Brain microvascular endothelial cell (primary cell): ENCODE data around the gene MAPK8IP2.
A peak's percentile ranks its signal among the peaks of the same experiment; 100 is the strongest.
"Not testable (repeated sequence)": the region's sequence is repeated elsewhere in the genome, so short reads cannot be mapped to it uniquely, and the experiment has no call there.

Source experiments
- DNase-seq: peaks from one replicate; pipeline ENCODE4 v3.0.0-alpha.2; 2020
- H3K27ac ChIP-seq: fragments of 250-450 bp; sonication (Bioruptor Pico); 2 replicates; pipeline ENCODE4 v1.5.1; 2020; ENCODE audit warnings: mild to moderate bottlenecking, moderate library complexity
- H3K27me3 ChIP-seq: fragments of 250-450 bp; sonication (Bioruptor Pico); replicated peaks from 2 replicates; pipeline ENCODE4 v1.5.1; 2020; ENCODE audit warnings: mild to moderate bottlenecking
- H3K36me3 ChIP-seq: fragments of 250-450 bp; sonication (Bioruptor Pico); replicated peaks from 2 replicates; pipeline ENCODE4 v1.5.1; 2020; ENCODE audit warnings: mild to moderate bottlenecking
- H3K4me3 ChIP-seq: 2 replicates; pipeline ENCODE4 v1.5.1; 2011; ENCODE audit warnings: low read depth, mild to moderate bottlenecking, control low read depth, low read length, moderate library complexity
- CTCF ChIP-seq: IDR thresholded peaks from 2 replicates; pipeline ENCODE4 v1.5.1; 2011; ENCODE audit warnings: low read depth, mild to moderate bottlenecking, moderate library complexity, low read length, control low read depth, inconsistent platforms; ENCODE audit errors: missing control alignments
- in situ Hi-C: cut with HindIII; loops from 2 replicates; pipeline ENCODE4 v1.10.0; 2017; ENCODE audit warnings: low sequenced_read_pairs, low pct_ligation_motif_present

MAPK8IP2 gene

DNA sequence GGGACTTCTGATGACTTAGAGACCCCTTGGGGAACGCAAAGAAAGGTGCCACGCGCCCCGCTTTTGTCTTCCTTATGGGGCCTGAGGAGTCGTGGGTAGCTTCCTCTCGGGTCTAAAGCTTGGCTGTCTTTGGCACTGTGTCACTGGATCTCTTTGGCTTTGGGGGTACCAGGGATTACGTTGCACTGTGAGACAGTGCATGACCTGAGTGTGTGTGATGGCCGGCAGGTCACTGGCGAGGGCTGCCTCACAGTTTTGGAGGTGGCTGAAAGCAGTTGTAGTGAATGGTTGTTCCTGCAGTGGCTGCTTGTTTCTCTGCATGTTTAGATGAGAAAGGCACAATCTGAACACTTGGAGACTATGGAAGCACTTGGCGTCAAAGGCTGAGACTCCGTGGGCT is 33.2 kb downstream of the MAPK8IP2 start:
- Histone ChIP-seq H3K27me3 (no peaks in the 10 kb centered on the region), H3K4me3 (no peak overlapping the region), H3K36me3 (no peaks in the 10 kb centered on the region), H3K27ac (no peak overlapping the region)
- TF ChIP-seq CTCF, result no peak
- DNase-seq, result no peak
- in situ Hi-C loops, result no loop called here

GRCh38 chr22:50635591-50635990 is 35.0 kb downstream of the MAPK8IP2 start:
- DNase-seq, result no peak
- Histone ChIP-seq H3K4me3 (no peak overlapping the region), H3K27ac (no peak overlapping the region), H3K27me3 (no peaks in the 10 kb centered on the region), H3K36me3 (no peaks in the 10 kb centered on the region)
- no peak for TF ChIP-seq CTCF
- in situ Hi-C loops, result no loop called here

GRCh38 chr22:50640296-50640695 is 39.7 kb downstream of the MAPK8IP2 start:
- DNase-seq, in situ Hi-C loops, H3K36me3 ChIP-seq, H3K27ac ChIP-seq, H3K4me3 ChIP-seq: not testable (repeated sequence)
- peaks cover 14% of the 10 kb centered on the region for H3K27me3 ChIP-seq

DNA sequence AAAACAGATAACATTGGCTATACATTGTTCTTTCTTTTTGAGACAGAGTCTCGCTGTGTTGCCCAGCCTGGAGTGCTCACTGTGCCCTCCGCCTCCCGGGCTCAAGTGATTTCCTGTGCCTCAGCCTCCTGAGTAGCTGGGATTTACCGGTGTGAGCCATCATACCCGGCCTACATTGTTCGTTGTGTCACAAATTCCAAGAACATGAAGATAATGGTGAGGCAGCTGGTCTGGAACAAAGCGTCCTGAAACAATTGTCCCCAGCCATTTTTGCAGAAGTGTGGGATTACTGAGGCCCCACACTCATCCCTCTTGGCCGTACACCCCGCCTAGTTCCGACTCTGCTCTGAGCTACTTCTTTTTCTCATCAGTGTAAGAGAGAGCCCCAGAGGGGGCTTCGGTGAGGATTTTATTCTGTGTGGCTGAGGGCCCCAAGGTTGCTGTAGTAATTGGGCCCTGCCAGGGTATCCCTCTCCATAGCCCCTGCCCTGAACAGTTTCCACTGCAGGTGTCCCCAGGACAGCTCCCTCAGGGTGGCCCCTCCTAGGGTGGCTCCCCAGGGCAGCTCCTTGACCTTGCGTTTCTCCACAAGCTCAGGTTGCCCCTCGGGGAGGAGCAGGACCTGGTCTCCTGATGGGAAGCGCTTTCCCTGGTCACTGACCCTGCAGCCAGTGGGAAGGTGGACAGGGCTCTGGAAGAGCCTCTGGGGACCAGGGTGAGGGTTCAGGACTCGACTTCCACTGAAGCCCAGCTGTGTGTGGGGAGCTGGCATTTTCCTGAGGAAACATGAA is 40.5 kb downstream of the MAPK8IP2 start:
- H3K27ac ChIP-seq, result no peak overlapping the region
- peaks cover 14% of the 10 kb centered on the region for H3K27me3 ChIP-seq
- no peaks in the 10 kb centered on the region for H3K36me3 ChIP-seq
- in situ Hi-C loops, result no loop called here
- TF ChIP-seq CTCF, result no peak
- no peak for DNase-seq
- H3K4me3 ChIP-seq, result no peak overlapping the region

DNA sequence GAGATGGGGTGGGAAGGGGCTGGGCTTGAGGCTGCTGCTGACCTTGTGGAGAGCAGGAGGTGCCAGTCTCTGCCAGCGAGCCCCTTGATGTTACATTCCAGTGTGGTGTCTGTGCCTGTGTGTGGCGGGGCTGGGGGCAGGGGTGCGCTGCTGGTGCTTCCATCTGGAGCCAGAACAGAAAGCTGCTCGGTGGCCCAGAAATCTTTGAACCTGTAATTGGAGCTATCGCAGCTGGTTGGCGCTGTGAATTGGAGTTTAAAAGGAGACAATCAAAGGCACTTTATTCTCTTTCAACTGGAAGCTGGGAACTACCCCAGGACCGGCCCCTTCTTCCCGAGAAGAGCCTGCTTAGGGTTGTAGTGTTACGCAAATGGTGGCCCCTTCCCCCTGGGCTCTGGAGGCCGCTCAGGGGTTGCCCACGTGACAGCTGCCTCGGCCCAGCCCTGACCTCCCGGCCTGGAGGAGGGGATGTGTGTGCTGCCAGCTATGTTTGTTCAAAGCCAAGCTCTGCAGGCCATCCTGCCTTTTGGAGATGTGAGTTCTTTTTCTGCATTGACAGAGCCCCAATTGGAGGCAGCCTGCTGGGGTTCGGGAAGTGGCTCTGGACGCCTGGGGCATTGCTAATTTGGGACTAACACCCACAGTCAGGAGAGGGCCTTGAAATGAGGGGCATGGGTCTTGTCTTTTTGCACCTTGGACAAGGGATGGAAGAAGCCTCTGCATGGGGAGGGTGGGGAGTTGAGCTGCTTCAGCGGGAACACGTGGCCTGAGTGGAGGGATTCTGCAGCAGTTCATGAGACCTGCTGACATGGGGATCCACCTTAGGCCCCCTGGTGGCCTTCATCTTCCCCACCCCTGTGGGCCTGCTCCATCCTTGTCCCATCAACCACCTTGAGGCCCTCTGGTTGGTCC is 41.4 kb downstream of the MAPK8IP2 start:
- peak; percentile 64 for TF ChIP-seq CTCF
- Histone ChIP-seq H3K27ac (no peak overlapping the region), H3K36me3 (no peaks in the 10 kb centered on the region), H3K27me3 (peaks cover 14% of the 10 kb centered on the region), H3K4me3 (no peak overlapping the region)
- DNase-seq, result peak; percentile 16
- in situ Hi-C loops, result no loop called here

- in situ Hi-C loops, result not testable (repeated sequence)
Observed at GRCh38 chr22:50643021-50643820, 42.6 kb downstream of the MAPK8IP2 start.

GRCh38 chr22:50643821-50644101 is 43.2 kb downstream of the MAPK8IP2 start:
- in situ Hi-C loops, H3K36me3 ChIP-seq, H3K27ac ChIP-seq, DNase-seq, H3K4me3 ChIP-seq: not testable (repeated sequence)
- H3K27me3 ChIP-seq, result peaks cover 14% of the 10 kb centered on the region

More at GRCh38 chr22:50643021-50643820, 42.6 kb downstream of the MAPK8IP2 start:
- H3K4me3 ChIP-seq, H3K27ac ChIP-seq, DNase-seq, H3K36me3 ChIP-seq: not testable (repeated sequence)
- peaks cover 14% of the 10 kb centered on the region for H3K27me3 ChIP-seq
